ENCODE data around the gene SFT2D2.
"Not testable (repeated sequence)": the region's sequence is repeated elsewhere in the genome, so short reads cannot be mapped to it uniquely, and the experiment has no call there.

SFT2D2 gene

GRCh38 chr1:168225476-168226190 is at the start of gene SFT2D2:
Gene SFT2D2 (plus strand): TSS chr1:168226004. CDS start chr1:168226080, 76 bp downstream.
- DNase-seq, result peak; percentile 82

- peak; percentile 4 for DNase-seq
These were observed 47.6 kb upstream of the SFT2D2 start for GRCh38 chr1:168178227-168178637.

GRCh38 chr1:168178638-168179437 is 47.0 kb upstream of the SFT2D2 start, which contains the start of gene TIPRL:
Gene TIPRL (plus strand): TSS chr1:168178962. CDS start chr1:168179078, 116 bp downstream.
- DNase-seq, result peak; percentile 95

- no peak for DNase-seq
These were observed 46.2 kb upstream of the SFT2D2 start for GRCh38 chr1:168179438-168180147.

- DNase-seq, result no peak
These were observed 45.7 kb upstream of the SFT2D2 start for GRCh38 chr1:168180148-168180524.

- not testable (repeated sequence) for DNase-seq
These were observed 44.6 kb upstream of the SFT2D2 start for GRCh38 chr1:168181063-168181720.

- DNase-seq, result no peak
These were observed 38.6 kb upstream of the SFT2D2 start for GRCh38 chr1:168187177-168187576.

- DNase-seq, result no peak
These were observed 35.4 kb upstream of the SFT2D2 start for GRCh38 chr1:168190403-168190802.

- no peak for DNase-seq
These were observed 30.3 kb upstream of the SFT2D2 start for GRCh38 chr1:168195199-168196135.

GRCh38 chr1:168199056-168199455 is 26.7 kb upstream of the SFT2D2 start:
- DNase-seq, result no peak

GRCh38 chr1:168202941-168203654 is 22.7 kb upstream of the SFT2D2 start:
- no peak for DNase-seq

GRCh38 chr1:168206111-168206510 is 19.7 kb upstream of the SFT2D2 start:
- DNase-seq, result no peak

GRCh38 chr1:168207673-168208072 is 18.1 kb upstream of the SFT2D2 start:
- DNase-seq, result not testable (repeated sequence)

- DNase-seq, result no peak
These were observed 15.5 kb upstream of the SFT2D2 start for GRCh38 chr1:168210312-168210711.

- DNase-seq, result no peak
These were observed 12.5 kb upstream of the SFT2D2 start for GRCh38 chr1:168213349-168213748.

GRCh38 chr1:168216171-168216570 is 9.6 kb upstream of the SFT2D2 start:
- DNase-seq, result no peak

GRCh38 chr1:168217664-168218063 is 8.1 kb upstream of the SFT2D2 start:
- no peak for DNase-seq

GRCh38 chr1:168218658-168219057 is 7.1 kb upstream of the SFT2D2 start:
- DNase-seq, result no peak

- DNase-seq, result no peak
These were observed 5.3 kb upstream of the SFT2D2 start for GRCh38 chr1:168220470-168220871.

- DNase-seq, result no peak
These were observed 4.5 kb upstream of the SFT2D2 start for GRCh38 chr1:168221275-168221674.

GRCh38 chr1:168223261-168223660 is 2.5 kb upstream of the SFT2D2 start:
- no peak for DNase-seq
